SK-N-SH (cell line): ENCODE measurements around the gene FANCE. TPM values are rescaled to one million over a fixed set of nuclear protein-coding genes. Genes with fewer than 3 reads are reported as not detected.

Experiments used
- CTCF ChIA-PET: fragments of 300-600, 350-600 bp; formaldehyde crosslinking; extraction: SDS; loops from one replicate; lab custom pipeline; 2021; lab: Yijun Ruan, JAX
- POLR2A ChIA-PET: fragments of 350-600 bp; sonication (Branson Sonifier 250); formaldehyde crosslinking; extraction: SDS; loops from one replicate; lab custom pipeline; 2020; ENCODE audit warnings: antibody characterized with exemption, inconsistent platforms; lab: Yijun Ruan, JAX
- DNase-seq: peaks from one replicate; pipeline ENCODE4 v3.0.0; 2012
- H2AFZ ChIP-seq: fragments of 200-600 bp; sonication (generic); 2 replicates; pipeline ENCODE4 v1.8.1; 2016; ENCODE audit warnings: antibody characterized with exemption, mild to moderate bottlenecking, low read depth
- H3F3A ChIP-seq: fragments of 200-600 bp; sonication (generic); replicated peaks from 2 replicates; pipeline ENCODE3; 2016; ENCODE audit warnings: antibody characterized with exemption, mild to moderate bottlenecking; ENCODE audit not compliant: insufficient read depth
- H3K27ac ChIP-seq, 2 experiments: fragments of 200-500 bp in 1 of 2; fragments of 200-600 bp in 1 of 2; sonication (Bioruptor generic) in 1 of 2; sonication (generic), shearing (Covaris generic) in 1 of 2; 2 replicates each; pipeline versions ENCODE4 v1.5.1 to v1.6.1; 2014 to 2016; ENCODE audit warnings: low read depth in 2 of 2, inconsistent platforms in 1 of 2, low read length in 1 of 2, mild to moderate bottlenecking in 1 of 2, mixed read lengths in 1 of 2
- H3K27me3 ChIP-seq: fragments of 200-600 bp; sonication (generic), shearing (Covaris generic); 2 replicates; pipeline ENCODE4 v1.6.1; 2016; ENCODE audit warnings: mixed run types; ENCODE audit not compliant: insufficient read depth
- H3K36me3 ChIP-seq, 2 experiments: fragments of 200-500 bp in 1 of 2; fragments of 200-600 bp in 1 of 2; sonication (Bioruptor generic) in 1 of 2; sonication (generic) in 1 of 2; replicated peaks in 1 of 2; 2 replicates each; pipeline versions ENCODE3 to v1.5.1; 2014 to 2016; ENCODE audit warnings: low read length in 1 of 2, mild to moderate bottlenecking in 1 of 2; ENCODE audit not compliant: insufficient read depth in 2 of 2, control insufficient read depth in 1 of 2
- H3K4me1 ChIP-seq, 2 experiments: fragments of 200-500 bp in 1 of 2; fragments of 200-600 bp in 1 of 2; sonication (Bioruptor generic) in 1 of 2; sonication (generic), shearing (Covaris generic) in 1 of 2; 2 replicates each; pipeline versions ENCODE4 v1.5.1 to v1.6.1; 2014 to 2016; ENCODE audit warnings: low read depth in 1 of 2, low read length in 1 of 2, mixed run types in 1 of 2; ENCODE audit not compliant: insufficient read depth in 2 of 2, control insufficient read depth in 1 of 2
- H3K4me2 ChIP-seq: fragments of 200-600 bp; sonication (generic), shearing (Covaris generic); 2 replicates; pipeline ENCODE4 v1.6.1; 2017; ENCODE audit warnings: mixed run types
- H3K4me3 ChIP-seq, 2 experiments: fragments of 200-500 bp in 1 of 2; fragments of 200-600 bp in 1 of 2; sonication (Bioruptor generic) in 1 of 2; sonication (generic), shearing (Covaris generic) in 1 of 2; 2 replicates each; pipeline versions ENCODE4 v1.5.1 to v1.8.1; 2014 to 2016; ENCODE audit warnings: low read depth in 2 of 2, inconsistent platforms in 1 of 2, low read length in 1 of 2, mild to moderate bottlenecking in 1 of 2, mixed read lengths in 1 of 2, moderate library complexity in 1 of 2
- H3K79me2 ChIP-seq: fragments of 200-600 bp; sonication (generic); 2 replicates; pipeline ENCODE4 v1.8.1; 2017; ENCODE audit warnings: mild to moderate bottlenecking; ENCODE audit not compliant: insufficient read depth
- H3K9ac ChIP-seq: fragments of 200-600 bp; sonication (generic); 2 replicates; pipeline ENCODE4 v1.6.1; 2017; ENCODE audit warnings: mixed run types
- H3K9me2 ChIP-seq: fragments of 200-600 bp; sonication (generic); 2 replicates; pipeline ENCODE4 v1.6.1; 2017; ENCODE audit warnings: mixed run types
- H3K9me3 ChIP-seq: fragments of 200-600 bp; sonication (generic); 2 replicates; pipeline ENCODE4 v1.6.1; 2017; ENCODE audit warnings: mixed run types, mild to moderate bottlenecking, moderate library complexity
- H4K20me1 ChIP-seq: fragments of 200-600 bp; sonication (generic); 2 replicates; pipeline ENCODE4 v1.6.1; 2017; ENCODE audit warnings: mild to moderate bottlenecking, mixed run types; ENCODE audit not compliant: insufficient read depth
- FOSL2 ChIP-seq: IDR thresholded peaks from 2 replicates; pipeline ENCODE4 v1.4.0; 2012; ENCODE audit warnings: low read depth, mild to moderate bottlenecking, moderate library complexity, borderline replicate concordance
- JUND ChIP-seq: IDR thresholded peaks from 2 replicates; pipeline ENCODE4 v1.4.0; 2012
- NRF1 ChIP-seq: IDR thresholded peaks from 2 replicates; pipeline ENCODE4 v1.6.1; 2012; ENCODE audit warnings: low read depth, mild to moderate bottlenecking, low read length
- RAD21 ChIP-seq: IDR thresholded peaks from 2 replicates; pipeline ENCODE4 v1.6.1; 2012; ENCODE audit warnings: mild to moderate bottlenecking, low read length
- SMC3 ChIP-seq: IDR thresholded peaks from 2 replicates; pipeline ENCODE4 v1.6.1; 2012; ENCODE audit warnings: low read depth, low read length, improper control_type of control experiment
- WGBS: methylation state at CpG from one replicate; pipeline ENCODE4 v1.1.6; 2017; ENCODE audit warnings: low lambda C conversion rate; 5-methylcytosine and 5-hydroxymethylcytosine counted together
- polyA plus RNA-seq, 3 experiments: library from polyadenylated mRNA; depleted of rRNA; stranded (reverse); fragments of >200 nt; gene quantifications; 2 replicates each; pipeline ENCODE4 v1.2.3, GENCODE V29; 2012
- TF ChIP-seq, protein P1 (sequence below): IDR thresholded peaks from 2 replicates; pipeline ENCODE4 v1.4.0; 2012; ENCODE audit warnings: low read depth, borderline replicate concordance
- TF ChIP-seq, protein P2 (sequence below): IDR thresholded peaks from 2 replicates; pipeline ENCODE4 v1.6.1; 2012; ENCODE audit warnings: mild to moderate bottlenecking, low read depth, low read length, moderate library complexity
- TF ChIP-seq, protein P3 (sequence below): fragments of 200-600 bp; sonication (generic); IDR thresholded peaks from 2 replicates; pipeline ENCODE4 v1.6.1; 2017; ENCODE audit warnings: antibody characterized with exemption, mild to moderate bottlenecking, moderate library complexity
- TF ChIP-seq, protein P4 (sequence below): IDR thresholded peaks from 2 replicates; pipeline ENCODE4 v1.4.0; 2012; ENCODE audit warnings: low read depth, borderline replicate concordance

The FANCE gene
- polyA plus RNA-seq, 1 of the 3 experiments (the other 2 are of a cell fraction), result 5.8 TPM

DNA sequence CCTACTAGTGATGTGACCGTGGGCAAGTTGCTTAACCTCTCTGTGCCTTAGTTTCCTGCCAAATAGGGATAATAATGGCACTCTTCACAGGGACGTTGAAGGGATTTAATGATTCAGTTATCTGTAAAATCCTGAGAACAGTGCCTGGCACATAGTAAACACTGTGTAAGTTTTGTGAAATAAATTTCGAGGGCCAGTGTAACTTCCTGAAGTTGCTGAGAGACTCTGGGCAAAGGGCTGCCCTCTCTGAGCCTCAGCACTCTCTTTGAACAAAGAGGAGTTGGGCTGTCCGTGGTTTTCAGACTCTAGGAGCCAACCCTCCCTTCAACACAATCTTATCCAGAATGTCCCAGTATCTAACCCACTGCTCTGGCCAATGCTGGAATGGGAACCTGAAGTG, 47.2 kb downstream of the FANCE start:
- H3K36me3 ChIP-seq, result no peaks in the 10 kb centered on the region
- H2AFZ ChIP-seq, result no peak overlapping the region
- no peaks in the 10 kb centered on the region; the same call in 1 of the 2 replicates for H4K20me1 ChIP-seq
- CTCF ChIA-PET, result interaction anchor here (0.8 kb wide), 1 partner anchor 32 kb away, joined by 3 read pairs; no protein-coding TSS in a partner anchor
- DNase-seq, result no peak
- no peaks in the 10 kb centered on the region for H3K27me3 ChIP-seq
- H3K9me2 ChIP-seq, result no peaks in the 10 kb centered on the region
- peaks cover 15% of the 10 kb centered on the region; the same call in 1 of the 2 replicates for H3K79me2 ChIP-seq
- no peak overlapping the region for H3K27ac ChIP-seq
- H3K4me3 ChIP-seq, result no peak overlapping the region
- H3K9ac ChIP-seq, result no peak overlapping the region
- POLR2A ChIA-PET, result no interaction called here
- no peaks in the 10 kb centered on the region for H3F3A ChIP-seq
- whole genome bisulfite sequencing, result 89% methylated on average over 4 of the region's 4 CpGs
- no peaks in the 10 kb centered on the region for H3K9me3 ChIP-seq
- peaks cover 4 to 31% of the 10 kb centered on the region in 2 experiments; a peak in 1 of 4 replicates for H3K4me1 ChIP-seq
- TF ChIP-seq, protein P1, sequence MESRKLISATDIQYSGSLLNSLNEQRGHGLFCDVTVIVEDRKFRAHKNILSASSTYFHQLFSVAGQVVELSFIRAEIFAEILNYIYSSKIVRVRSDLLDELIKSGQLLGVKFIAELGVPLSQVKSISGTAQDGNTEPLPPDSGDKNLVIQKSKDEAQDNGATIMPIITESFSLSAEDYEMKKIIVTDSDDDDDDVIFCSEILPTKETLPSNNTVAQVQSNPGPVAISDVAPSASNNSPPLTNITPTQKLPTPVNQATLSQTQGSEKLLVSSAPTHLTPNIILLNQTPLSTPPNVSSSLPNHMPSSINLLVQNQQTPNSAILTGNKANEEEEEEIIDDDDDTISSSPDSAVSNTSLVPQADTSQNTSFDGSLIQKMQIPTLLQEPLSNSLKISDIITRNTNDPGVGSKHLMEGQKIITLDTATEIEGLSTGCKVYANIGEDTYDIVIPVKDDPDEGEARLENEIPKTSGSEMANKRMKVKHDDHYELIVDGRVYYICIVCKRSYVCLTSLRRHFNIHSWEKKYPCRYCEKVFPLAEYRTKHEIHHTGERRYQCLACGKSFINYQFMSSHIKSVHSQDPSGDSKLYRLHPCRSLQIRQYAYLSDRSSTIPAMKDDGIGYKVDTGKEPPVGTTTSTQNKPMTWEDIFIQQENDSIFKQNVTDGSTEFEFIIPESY, result no peak
- TF ChIP-seq, protein P2, sequence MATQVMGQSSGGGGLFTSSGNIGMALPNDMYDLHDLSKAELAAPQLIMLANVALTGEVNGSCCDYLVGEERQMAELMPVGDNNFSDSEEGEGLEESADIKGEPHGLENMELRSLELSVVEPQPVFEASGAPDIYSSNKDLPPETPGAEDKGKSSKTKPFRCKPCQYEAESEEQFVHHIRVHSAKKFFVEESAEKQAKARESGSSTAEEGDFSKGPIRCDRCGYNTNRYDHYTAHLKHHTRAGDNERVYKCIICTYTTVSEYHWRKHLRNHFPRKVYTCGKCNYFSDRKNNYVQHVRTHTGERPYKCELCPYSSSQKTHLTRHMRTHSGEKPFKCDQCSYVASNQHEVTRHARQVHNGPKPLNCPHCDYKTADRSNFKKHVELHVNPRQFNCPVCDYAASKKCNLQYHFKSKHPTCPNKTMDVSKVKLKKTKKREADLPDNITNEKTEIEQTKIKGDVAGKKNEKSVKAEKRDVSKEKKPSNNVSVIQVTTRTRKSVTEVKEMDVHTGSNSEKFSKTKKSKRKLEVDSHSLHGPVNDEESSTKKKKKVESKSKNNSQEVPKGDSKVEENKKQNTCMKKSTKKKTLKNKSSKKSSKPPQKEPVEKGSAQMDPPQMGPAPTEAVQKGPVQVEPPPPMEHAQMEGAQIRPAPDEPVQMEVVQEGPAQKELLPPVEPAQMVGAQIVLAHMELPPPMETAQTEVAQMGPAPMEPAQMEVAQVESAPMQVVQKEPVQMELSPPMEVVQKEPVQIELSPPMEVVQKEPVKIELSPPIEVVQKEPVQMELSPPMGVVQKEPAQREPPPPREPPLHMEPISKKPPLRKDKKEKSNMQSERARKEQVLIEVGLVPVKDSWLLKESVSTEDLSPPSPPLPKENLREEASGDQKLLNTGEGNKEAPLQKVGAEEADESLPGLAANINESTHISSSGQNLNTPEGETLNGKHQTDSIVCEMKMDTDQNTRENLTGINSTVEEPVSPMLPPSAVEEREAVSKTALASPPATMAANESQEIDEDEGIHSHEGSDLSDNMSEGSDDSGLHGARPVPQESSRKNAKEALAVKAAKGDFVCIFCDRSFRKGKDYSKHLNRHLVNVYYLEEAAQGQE, result no peak
- TF ChIP-seq NRF1 (no peak), FOSL2 (no peak), SMC3 (no peak)
- TF ChIP-seq, protein P3, sequence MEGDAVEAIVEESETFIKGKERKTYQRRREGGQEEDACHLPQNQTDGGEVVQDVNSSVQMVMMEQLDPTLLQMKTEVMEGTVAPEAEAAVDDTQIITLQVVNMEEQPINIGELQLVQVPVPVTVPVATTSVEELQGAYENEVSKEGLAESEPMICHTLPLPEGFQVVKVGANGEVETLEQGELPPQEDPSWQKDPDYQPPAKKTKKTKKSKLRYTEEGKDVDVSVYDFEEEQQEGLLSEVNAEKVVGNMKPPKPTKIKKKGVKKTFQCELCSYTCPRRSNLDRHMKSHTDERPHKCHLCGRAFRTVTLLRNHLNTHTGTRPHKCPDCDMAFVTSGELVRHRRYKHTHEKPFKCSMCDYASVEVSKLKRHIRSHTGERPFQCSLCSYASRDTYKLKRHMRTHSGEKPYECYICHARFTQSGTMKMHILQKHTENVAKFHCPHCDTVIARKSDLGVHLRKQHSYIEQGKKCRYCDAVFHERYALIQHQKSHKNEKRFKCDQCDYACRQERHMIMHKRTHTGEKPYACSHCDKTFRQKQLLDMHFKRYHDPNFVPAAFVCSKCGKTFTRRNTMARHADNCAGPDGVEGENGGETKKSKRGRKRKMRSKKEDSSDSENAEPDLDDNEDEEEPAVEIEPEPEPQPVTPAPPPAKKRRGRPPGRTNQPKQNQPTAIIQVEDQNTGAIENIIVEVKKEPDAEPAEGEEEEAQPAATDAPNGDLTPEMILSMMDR, result no peak
- TF ChIP-seq, protein P4, sequence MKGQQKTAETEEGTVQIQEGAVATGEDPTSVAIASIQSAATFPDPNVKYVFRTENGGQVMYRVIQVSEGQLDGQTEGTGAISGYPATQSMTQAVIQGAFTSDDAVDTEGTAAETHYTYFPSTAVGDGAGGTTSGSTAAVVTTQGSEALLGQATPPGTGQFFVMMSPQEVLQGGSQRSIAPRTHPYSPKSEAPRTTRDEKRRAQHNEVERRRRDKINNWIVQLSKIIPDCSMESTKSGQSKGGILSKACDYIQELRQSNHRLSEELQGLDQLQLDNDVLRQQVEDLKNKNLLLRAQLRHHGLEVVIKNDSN, result no peak
- H3K4me2 ChIP-seq, result no peak overlapping the region

DNA sequence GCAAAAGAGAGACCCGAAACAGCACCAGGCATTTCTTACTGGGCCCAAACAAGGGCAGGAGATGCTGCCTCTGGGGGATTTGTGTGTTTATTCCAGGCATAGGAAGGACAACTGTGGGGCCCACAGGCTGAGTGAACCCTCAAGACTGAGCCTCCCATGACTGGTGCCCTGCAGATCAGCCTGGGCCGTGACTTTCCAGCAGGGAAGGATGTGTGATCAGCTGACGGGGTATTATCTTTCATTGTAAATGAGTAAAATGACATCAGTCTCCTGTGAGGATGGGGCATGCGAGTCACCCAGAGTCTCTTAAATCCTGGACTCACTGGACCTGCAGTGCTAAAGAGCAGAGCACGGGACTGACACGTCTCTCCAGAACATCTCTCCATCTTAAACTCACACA, 48.6 kb downstream of the FANCE start:
- Histone ChIP-seq H3K4me2 (no peak overlapping the region), H3K4me3 (no peak overlapping the region), H3K79me2 (peaks cover 3% of the 10 kb centered on the region; the same call in 1 of the 2 replicates), H3K4me1 (peaks cover 4 to 21% of the 10 kb centered on the region in 2 experiments; a peak in 1 of 4 replicates), H4K20me1 (no peaks in the 10 kb centered on the region), H3K27ac (no peak overlapping the region), H3K9me3 (no peaks in the 10 kb centered on the region), H2AFZ (no peak overlapping the region), H3K36me3 (no peaks in the 10 kb centered on the region), H3K9me2 (no peaks in the 10 kb centered on the region), H3K27me3 (no peaks in the 10 kb centered on the region), H3K9ac (no peak overlapping the region), H3F3A (no peaks in the 10 kb centered on the region)
- ChIA-PET POLR2A (no interaction called here), CTCF (interaction anchor here (1.0 kb wide), 1 partner anchor 236 kb away, joined by 3 read pairs; no protein-coding TSS in a partner anchor)
- DNase-seq, result no peak
- TF ChIP-seq JUND (no peak), RAD21 (no peak)
- TF ChIP-seq, protein P3, result no peak
- TF ChIP-seq, protein P4, result peak; percentile 34; the same call in 1 of the 2 replicates
- 61% methylated on average over 6 of the region's 6 CpGs for WGBS
